HL-60 (cell line): ENCODE measurements around the gene CEP97.

Source experiments
- DNase-seq, 2 experiments: peaks; one replicate each; pipeline ENCODE4 v3.0.0-alpha.2; 2010 to 2020; ENCODE audit warnings: low read depth in 1 of 2, low spot score in 1 of 2
- H3K27ac ChIP-seq: fragments of 250-450 bp; sonication (Bioruptor Pico); replicated peaks from 2 replicates; pipeline ENCODE4 v1.5.1; 2020; ENCODE audit warnings: mild to moderate bottlenecking, moderate library complexity
- H3K27me3 ChIP-seq: fragments of 250-450 bp; sonication (Bioruptor Pico); 2 replicates; pipeline ENCODE4 v1.5.1; 2021; ENCODE audit warnings: mild to moderate bottlenecking, moderate library complexity; ENCODE audit not compliant: insufficient read depth, poor library complexity, severe bottlenecking
- H3K4me3 ChIP-seq: replicated peaks from 2 replicates; pipeline ENCODE4 v1.5.1; 2011; ENCODE audit warnings: mild to moderate bottlenecking, control low read depth, low read length; ENCODE audit not compliant: insufficient read depth
- CTCF ChIP-seq: IDR thresholded peaks from one replicate; pipeline ENCODE4 v1.5.1; 2011; ENCODE audit warnings: low read length, control low read depth, inconsistent platforms; ENCODE audit not compliant: insufficient read depth
- GABPA ChIP-seq: IDR thresholded peaks from 2 replicates; pipeline ENCODE4 v1.6.1; 2012; ENCODE audit warnings: low read depth
- POLR2AphosphoS5 ChIP-seq: IDR thresholded peaks from 2 replicates; pipeline ENCODE4 v1.6.1; 2012; ENCODE audit warnings: low read depth
- SPI1 ChIP-seq: IDR thresholded peaks from 2 replicates; pipeline ENCODE4 v1.6.1; 2012; ENCODE audit warnings: low read depth, mild to moderate bottlenecking, borderline replicate concordance
- TF ChIP-seq, protein P1 (sequence below): IDR thresholded peaks from 2 replicates; pipeline ENCODE4 v1.6.1; 2012; ENCODE audit warnings: low read depth; ENCODE audit not compliant: insufficient replicate concordance

Gene CEP97

DNA sequence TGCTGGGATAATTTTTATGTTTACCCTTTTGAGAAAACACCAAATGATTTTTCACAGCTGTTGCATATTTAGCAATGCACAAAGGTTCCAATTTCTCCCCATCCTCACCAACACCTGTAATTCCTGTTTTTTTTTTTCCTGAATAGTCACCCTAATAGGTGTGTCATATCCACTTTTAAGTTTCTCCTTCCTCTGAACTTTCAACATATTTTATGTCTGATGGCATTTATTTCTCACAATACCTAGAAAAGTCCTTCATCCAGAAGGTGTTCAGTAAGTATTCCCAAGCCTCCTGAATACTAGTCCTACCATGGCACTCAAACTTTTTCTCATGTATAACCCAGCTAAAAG lies 39.4 kb upstream of the CEP97 start:
- no peak for DNase-seq

DNA sequence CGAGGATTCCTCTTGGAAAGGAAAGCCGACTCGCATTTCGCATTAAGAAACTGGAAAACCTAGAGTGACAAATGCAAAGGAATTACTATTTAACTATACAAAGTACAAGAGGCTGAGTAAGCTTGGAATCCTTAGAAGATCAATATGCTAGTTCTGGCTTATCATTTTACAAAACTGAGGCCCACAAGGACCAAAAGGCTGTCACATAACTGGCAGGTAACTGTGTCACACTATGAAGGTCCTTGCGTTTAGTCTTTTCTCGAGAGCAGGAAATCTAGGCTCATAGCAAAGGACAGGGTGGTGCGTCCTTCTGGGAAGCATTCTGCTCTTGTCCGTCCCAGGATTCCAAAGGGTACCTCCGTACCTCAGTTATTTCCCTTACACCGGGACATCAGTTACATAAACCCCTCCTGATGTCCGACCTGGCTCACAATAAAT lies 38.5 kb upstream of the CEP97 start:
- DNase-seq = no peak
- peak overlapping the region; percentile 62 for H3K4me3 ChIP-seq
- TF ChIP-seq POLR2AphosphoS5 = no peak
- no peak for TF ChIP-seq SPI1
- no peak for TF ChIP-seq GABPA
- no peak for TF ChIP-seq CTCF
- TF ChIP-seq, protein P1, sequence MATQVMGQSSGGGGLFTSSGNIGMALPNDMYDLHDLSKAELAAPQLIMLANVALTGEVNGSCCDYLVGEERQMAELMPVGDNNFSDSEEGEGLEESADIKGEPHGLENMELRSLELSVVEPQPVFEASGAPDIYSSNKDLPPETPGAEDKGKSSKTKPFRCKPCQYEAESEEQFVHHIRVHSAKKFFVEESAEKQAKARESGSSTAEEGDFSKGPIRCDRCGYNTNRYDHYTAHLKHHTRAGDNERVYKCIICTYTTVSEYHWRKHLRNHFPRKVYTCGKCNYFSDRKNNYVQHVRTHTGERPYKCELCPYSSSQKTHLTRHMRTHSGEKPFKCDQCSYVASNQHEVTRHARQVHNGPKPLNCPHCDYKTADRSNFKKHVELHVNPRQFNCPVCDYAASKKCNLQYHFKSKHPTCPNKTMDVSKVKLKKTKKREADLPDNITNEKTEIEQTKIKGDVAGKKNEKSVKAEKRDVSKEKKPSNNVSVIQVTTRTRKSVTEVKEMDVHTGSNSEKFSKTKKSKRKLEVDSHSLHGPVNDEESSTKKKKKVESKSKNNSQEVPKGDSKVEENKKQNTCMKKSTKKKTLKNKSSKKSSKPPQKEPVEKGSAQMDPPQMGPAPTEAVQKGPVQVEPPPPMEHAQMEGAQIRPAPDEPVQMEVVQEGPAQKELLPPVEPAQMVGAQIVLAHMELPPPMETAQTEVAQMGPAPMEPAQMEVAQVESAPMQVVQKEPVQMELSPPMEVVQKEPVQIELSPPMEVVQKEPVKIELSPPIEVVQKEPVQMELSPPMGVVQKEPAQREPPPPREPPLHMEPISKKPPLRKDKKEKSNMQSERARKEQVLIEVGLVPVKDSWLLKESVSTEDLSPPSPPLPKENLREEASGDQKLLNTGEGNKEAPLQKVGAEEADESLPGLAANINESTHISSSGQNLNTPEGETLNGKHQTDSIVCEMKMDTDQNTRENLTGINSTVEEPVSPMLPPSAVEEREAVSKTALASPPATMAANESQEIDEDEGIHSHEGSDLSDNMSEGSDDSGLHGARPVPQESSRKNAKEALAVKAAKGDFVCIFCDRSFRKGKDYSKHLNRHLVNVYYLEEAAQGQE = no peak
- no peaks in the 10 kb centered on the region for H3K27me3 ChIP-seq
- H3K27ac ChIP-seq = peak overlapping the region; percentile 95

More for the DNA sequence above, 39.4 kb upstream of the CEP97 start:
- no peak for TF ChIP-seq SPI1
- no peak for TF ChIP-seq GABPA
- TF ChIP-seq, protein P1 = no peak
- no peak for TF ChIP-seq CTCF
- TF ChIP-seq POLR2AphosphoS5 = no peak
- peak overlapping the region; percentile 95 for H3K27ac ChIP-seq
- H3K4me3 ChIP-seq = peak overlapping the region; percentile 62
- H3K27me3 ChIP-seq = no peaks in the 10 kb centered on the region

DNA sequence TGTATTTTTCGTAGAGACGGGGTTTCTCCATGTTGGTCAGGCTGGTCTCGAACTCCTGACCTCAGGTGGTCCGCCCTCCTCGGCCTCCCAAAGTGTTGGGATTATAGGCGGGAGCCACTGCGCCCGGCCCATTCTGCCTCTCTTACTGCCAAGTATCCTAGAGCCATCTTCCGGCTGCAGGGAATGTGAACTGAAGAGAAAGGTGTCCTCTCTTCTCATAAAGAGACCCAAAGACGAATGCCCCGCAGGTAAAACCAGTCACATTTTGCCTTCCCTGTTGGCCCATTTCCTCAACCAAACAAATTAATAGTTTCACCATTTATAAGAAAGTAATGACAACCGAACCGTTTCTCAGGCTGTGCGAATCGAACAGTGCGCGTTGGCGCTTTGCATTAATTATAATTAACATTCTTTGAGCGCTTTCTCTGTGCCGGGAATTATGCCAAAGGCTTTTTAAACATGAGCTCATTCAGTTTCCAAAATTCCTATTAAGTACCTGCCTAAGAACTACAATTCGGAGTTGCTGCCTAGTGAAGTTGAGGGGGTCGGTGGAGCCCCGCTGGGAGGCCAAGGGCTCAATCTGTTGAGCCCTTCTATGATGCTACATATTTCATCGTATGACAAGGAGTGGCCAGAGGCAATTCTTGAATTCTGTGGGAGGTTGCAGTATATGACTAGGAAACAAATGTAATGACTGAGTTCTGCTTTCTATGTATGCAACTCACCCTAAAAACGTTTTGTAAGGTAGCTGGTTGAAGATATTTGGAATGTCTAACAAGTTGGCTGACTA lies 37.1 kb upstream of the CEP97 start:
- peak overlapping the region; percentile 26 for H3K4me3 ChIP-seq
- DNase-seq = peak in 1 of 2 experiments; percentile 23
- TF ChIP-seq CTCF (no peak), SPI1 (peak; percentile 15; the same call in 1 of the 2 replicates)
- no peaks in the 10 kb centered on the region for H3K27me3 ChIP-seq
- H3K27ac ChIP-seq = peak overlapping the region; percentile 95

GRCh38 chr3:101689286-101689685 lies 35.1 kb upstream of the CEP97 start:
- no peak overlapping the region for H3K4me3 ChIP-seq
- TF ChIP-seq, protein P1 = no peak
- peak in 1 of 2 experiments; percentile 63 for DNase-seq
- H3K27ac ChIP-seq = peak overlapping the region; percentile 62
- H3K27me3 ChIP-seq = no peaks in the 10 kb centered on the region
